Dendritic cell treated with granulocyte-macrophage colony-stimulating factor and Interleukin-4, amounts not matched to agents 40 ng/mL and 50 ng/mL, for 4 days (primary cell): ENCODE measurements around the gene RAVER2.
A peak's percentile ranks its signal among the peaks of the same experiment; 100 is the strongest.
"Not testable (repeated sequence)": the region's sequence is repeated elsewhere in the genome, so short reads cannot be mapped to it uniquely, and the experiment has no call there.

Experiments
- H3K27ac Mint-ChIP-seq: one replicate; pipeline ENCODE4 v1.8.0; 2022; ENCODE audit warnings: mild to moderate bottlenecking, mixed read lengths
- H3K27me3 Mint-ChIP-seq: one replicate; pipeline ENCODE4 v1.8.0; 2022; ENCODE audit warnings: mild to moderate bottlenecking, mixed read lengths
- H3K36me3 Mint-ChIP-seq: one replicate; pipeline ENCODE4 v1.8.0; 2022; ENCODE audit warnings: low read depth, mixed read lengths
- H3K4me1 Mint-ChIP-seq: one replicate; pipeline ENCODE4 v1.8.0; 2022; ENCODE audit warnings: low read depth, mixed read lengths
- H3K4me3 Mint-ChIP-seq: one replicate; pipeline ENCODE4 v1.8.0; 2022; ENCODE audit warnings: mild to moderate bottlenecking, moderate library complexity, mixed read lengths
- H3K9me3 Mint-ChIP-seq: one replicate; pipeline ENCODE4 v1.8.0; 2022; ENCODE audit warnings: mixed read lengths
- intact Hi-C: fragments of 100-400 bp; cut with micrococcal nuclease; formaldehyde crosslinking; loops from one replicate; pipeline ENCODE4 v1.15.0; 2022

RAVER2 gene

GRCh38 chr1:64810001-64810400 lies 65.1 kb downstream of the RAVER2 start:
- intact Hi-C loops, result no loop called here
- no peaks in the 10 kb centered on the region for H3K27me3 Mint-ChIP-seq
- no peak overlapping the region for H3K4me3 Mint-ChIP-seq
- no peaks in the 10 kb centered on the region for H3K4me1 Mint-ChIP-seq
- H3K9me3 Mint-ChIP-seq, result no peaks in the 10 kb centered on the region
- H3K36me3 Mint-ChIP-seq, result no peaks in the 10 kb centered on the region
- no peak overlapping the region for H3K27ac Mint-ChIP-seq

- no peaks in the 10 kb centered on the region for H3K9me3 Mint-ChIP-seq
- no peak overlapping the region for H3K4me3 Mint-ChIP-seq
- no peak overlapping the region for H3K27ac Mint-ChIP-seq
- intact Hi-C loops, result no loop called here
- H3K36me3 Mint-ChIP-seq, result no peaks in the 10 kb centered on the region
- no peaks in the 10 kb centered on the region for H3K27me3 Mint-ChIP-seq
- no peaks in the 10 kb centered on the region for H3K4me1 Mint-ChIP-seq
Observed at GRCh38 chr1:64811131-64811530, 66.3 kb downstream of the RAVER2 start.

DNA sequence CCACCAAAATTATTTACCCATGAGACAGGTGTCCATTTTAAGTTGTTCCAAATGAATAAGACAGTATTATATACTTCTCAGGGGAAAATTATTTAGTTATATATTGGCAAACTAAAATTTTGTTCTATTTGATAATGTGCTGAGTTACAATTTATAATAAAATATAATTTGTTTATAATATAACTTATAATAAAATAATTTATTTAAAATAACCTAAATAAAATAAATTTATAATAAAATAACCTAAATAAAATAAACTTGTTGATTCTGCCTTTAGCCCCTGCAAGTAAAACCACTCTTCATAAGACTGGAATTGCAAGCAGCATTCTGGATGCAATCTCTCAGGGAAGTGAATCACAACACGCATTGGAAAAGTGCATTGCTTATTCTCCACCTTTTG lies 69.6 kb downstream of the RAVER2 start:
- intact Hi-C loops, result no loop called here
- no peak overlapping the region for H3K27ac Mint-ChIP-seq
- no peaks in the 10 kb centered on the region for H3K27me3 Mint-ChIP-seq
- H3K4me3 Mint-ChIP-seq, result no peak overlapping the region
- H3K9me3 Mint-ChIP-seq, result peaks cover 6% of the 10 kb centered on the region
- no peaks in the 10 kb centered on the region for H3K4me1 Mint-ChIP-seq
- no peaks in the 10 kb centered on the region for H3K36me3 Mint-ChIP-seq

DNA sequence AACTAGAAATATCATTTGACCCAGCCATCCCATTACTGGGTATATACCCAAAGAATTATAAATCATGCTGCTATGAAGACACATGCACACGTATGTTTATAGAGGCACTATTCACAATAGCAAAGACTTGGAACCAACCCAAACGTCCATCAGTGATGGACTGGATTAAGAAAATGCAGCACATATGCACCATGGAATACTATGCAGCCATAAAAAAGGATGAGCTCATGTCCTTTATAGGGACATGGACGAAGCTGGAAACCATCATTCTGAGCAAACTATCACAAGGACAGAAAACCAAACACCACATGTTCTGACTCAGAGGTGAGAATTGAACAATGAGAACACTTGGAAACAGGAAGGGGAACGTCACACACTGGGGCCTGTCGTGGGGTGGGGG lies 72.5 kb downstream of the RAVER2 start:
- intact Hi-C loops, H3K4me3 Mint-ChIP-seq, H3K36me3 Mint-ChIP-seq, H3K9me3 Mint-ChIP-seq, H3K4me1 Mint-ChIP-seq, H3K27me3 Mint-ChIP-seq, H3K27ac Mint-ChIP-seq: not testable (repeated sequence)

DNA sequence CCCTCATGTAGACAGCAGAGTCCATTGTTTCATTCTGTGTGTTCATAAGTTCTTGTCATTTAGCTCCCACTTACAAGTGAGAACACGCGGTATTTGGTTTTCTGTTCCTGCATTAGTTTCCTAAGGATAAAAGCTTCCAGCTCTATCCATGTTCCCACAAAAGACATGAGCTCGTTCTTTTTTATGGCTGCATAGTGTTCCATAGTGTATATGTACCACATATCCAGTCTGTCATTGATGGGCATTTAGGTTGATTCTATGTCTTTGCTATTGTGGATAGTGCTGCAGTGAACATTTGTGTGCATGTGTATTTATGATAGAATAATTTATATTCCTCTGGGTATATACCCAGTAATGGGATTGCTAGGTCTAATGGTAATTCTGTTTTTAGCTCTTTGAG lies 75.7 kb downstream of the RAVER2 start:
- H3K36me3 Mint-ChIP-seq, result not testable (repeated sequence)

DNA sequence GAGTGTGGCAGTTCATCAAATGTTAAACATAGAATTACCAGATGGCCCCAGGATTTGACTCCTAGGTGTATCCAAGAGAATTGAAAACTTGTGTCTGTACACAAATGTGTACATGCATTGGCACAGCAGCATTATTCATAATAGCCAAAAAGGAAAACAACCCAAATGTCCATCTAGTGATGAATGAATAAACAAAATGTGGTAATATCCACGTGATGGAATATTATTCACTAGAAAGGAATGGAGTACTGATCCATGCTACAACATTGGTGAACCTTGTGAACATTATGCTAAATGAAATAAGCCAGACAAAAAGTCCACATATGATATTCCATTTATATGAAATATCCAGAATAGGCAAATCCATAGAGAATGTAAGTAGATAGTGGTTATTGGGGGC lies 77.7 kb downstream of the RAVER2 start:
- Mint-ChIP-seq H3K4me3 (no peak overlapping the region), H3K9me3 (peaks cover under 1% of the 10 kb centered on the region), H3K36me3 (no peaks in the 10 kb centered on the region), H3K27ac (no peak overlapping the region), H3K4me1 (peaks cover 7% of the 10 kb centered on the region), H3K27me3 (no peaks in the 10 kb centered on the region)
- intact Hi-C loops, result loop anchor here (5.0 to 10.0 kb wide), 2 partner anchors 135 to 308 kb away; no protein-coding TSS in a partner anchor

More for the DNA sequence above, 75.7 kb downstream of the RAVER2 start:
- H3K4me3 Mint-ChIP-seq, H3K27ac Mint-ChIP-seq, H3K27me3 Mint-ChIP-seq, H3K9me3 Mint-ChIP-seq, H3K4me1 Mint-ChIP-seq: not testable (repeated sequence)
- intact Hi-C loops, result loop anchor here (5.0 to 10.0 kb wide), 2 partner anchors 133 to 306 kb away; no protein-coding TSS in a partner anchor

GRCh38 chr1:64823691-64824476 lies 79.0 kb downstream of the RAVER2 start:
- intact Hi-C loops, result loop anchor here (1.0 to 10.0 kb wide), 3 partner anchors 80 to 309 kb away; no protein-coding TSS in a partner anchor
- H3K4me1 Mint-ChIP-seq, result peaks cover 11% of the 10 kb centered on the region
- H3K27me3 Mint-ChIP-seq, result no peaks in the 10 kb centered on the region
- peak overlapping the region; percentile 32 for H3K4me3 Mint-ChIP-seq
- H3K36me3 Mint-ChIP-seq, result no peaks in the 10 kb centered on the region
- H3K27ac Mint-ChIP-seq, result no peak overlapping the region
- no peaks in the 10 kb centered on the region for H3K9me3 Mint-ChIP-seq

GRCh38 chr1:64826991-64827390 lies 82.1 kb downstream of the RAVER2 start:
- Mint-ChIP-seq H3K4me1 (peaks cover 20% of the 10 kb centered on the region), H3K27me3 (no peaks in the 10 kb centered on the region), H3K9me3 (no peaks in the 10 kb centered on the region), H3K36me3 (no peaks in the 10 kb centered on the region), H3K4me3 (no peak overlapping the region), H3K27ac (no peak overlapping the region)
- intact Hi-C loops, result loop anchor here (10.0 kb wide), 1 partner anchor 312 kb away; no protein-coding TSS in a partner anchor

DNA sequence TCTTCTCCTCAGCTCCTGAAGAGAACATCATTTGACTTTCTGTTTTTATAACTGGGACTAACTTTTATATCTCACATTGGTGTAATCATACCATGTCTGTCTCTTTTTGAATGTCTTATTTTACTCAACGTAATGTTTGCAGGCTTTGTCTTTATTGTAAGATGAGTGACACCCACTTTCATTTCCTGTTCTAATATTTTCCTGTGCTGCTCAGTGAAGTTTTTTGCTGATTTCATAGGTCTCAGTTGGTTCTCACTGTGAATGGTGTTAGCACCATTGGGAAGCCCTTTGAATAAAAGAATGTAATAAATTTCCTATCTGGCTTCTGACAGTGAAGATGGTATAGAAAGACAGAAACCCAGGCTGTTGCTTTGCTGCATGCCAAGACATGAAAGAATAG lies 84.0 kb downstream of the RAVER2 start:
- H3K9me3 Mint-ChIP-seq, result no peaks in the 10 kb centered on the region
- no peaks in the 10 kb centered on the region for H3K27me3 Mint-ChIP-seq
- peaks cover 20% of the 10 kb centered on the region for H3K4me1 Mint-ChIP-seq
- H3K27ac Mint-ChIP-seq, result peak overlapping the region; percentile 12
- H3K4me3 Mint-ChIP-seq, result no peak overlapping the region
- peaks cover 16% of the 10 kb centered on the region for H3K36me3 Mint-ChIP-seq
- intact Hi-C loops, result loop anchor here (10.0 kb wide), 1 partner anchor 314 kb away; no protein-coding TSS in a partner anchor

DNA sequence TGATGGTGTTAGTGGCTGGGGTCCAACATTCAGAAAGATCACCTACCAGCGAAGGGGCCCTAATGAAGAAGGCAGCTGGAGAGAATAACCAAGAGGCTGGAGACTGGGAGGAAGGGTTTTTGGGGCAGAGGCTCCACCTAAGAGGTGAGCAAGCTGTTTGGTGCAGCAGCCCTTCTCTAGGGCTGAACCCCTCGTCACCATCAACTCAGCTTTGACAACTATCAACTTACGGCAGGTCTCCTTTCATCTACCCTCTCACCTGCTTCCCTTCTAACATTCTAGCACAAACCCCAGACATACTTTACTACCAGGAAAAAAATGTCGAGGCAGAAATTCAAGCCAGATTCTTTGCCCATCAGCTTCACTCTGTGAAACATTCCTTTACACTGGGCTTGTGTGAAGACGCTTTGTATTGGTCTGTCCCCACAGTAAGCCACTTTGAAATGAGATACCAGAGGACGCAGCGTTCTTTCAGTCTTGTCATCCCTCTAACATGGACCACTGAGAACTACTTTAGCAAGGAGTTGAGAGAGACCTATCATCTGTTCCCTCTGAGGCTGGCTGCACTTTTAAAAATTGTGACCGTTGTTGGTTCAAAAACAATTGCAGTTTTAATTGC lies 84.6 kb downstream of the RAVER2 start:
- H3K4me3 Mint-ChIP-seq, result no peak overlapping the region
- no peaks in the 10 kb centered on the region for H3K27me3 Mint-ChIP-seq
- peaks cover 23% of the 10 kb centered on the region for H3K36me3 Mint-ChIP-seq
- intact Hi-C loops, result loop anchor here (10.0 kb wide), 1 partner anchor 315 kb away; no protein-coding TSS in a partner anchor
- H3K27ac Mint-ChIP-seq, result peak overlapping the region; percentile 12
- peaks cover 14% of the 10 kb centered on the region for H3K4me1 Mint-ChIP-seq
- no peaks in the 10 kb centered on the region for H3K9me3 Mint-ChIP-seq

- H3K27me3 Mint-ChIP-seq, result no peaks in the 10 kb centered on the region
- peaks cover 13% of the 10 kb centered on the region for H3K4me1 Mint-ChIP-seq
- H3K9me3 Mint-ChIP-seq, result no peaks in the 10 kb centered on the region
- H3K27ac Mint-ChIP-seq, result no peak overlapping the region
- H3K36me3 Mint-ChIP-seq, result peaks cover 29% of the 10 kb centered on the region
- no peak overlapping the region for H3K4me3 Mint-ChIP-seq
- intact Hi-C loops, result no loop called here
Observed at GRCh38 chr1:64830030-64830651, 85.3 kb downstream of the RAVER2 start.

- no peak overlapping the region for H3K4me3 Mint-ChIP-seq
- peaks cover 9% of the 10 kb centered on the region for H3K4me1 Mint-ChIP-seq
- no peak overlapping the region for H3K27ac Mint-ChIP-seq
- peaks cover 75% of the 10 kb centered on the region for H3K36me3 Mint-ChIP-seq
- intact Hi-C loops, result no loop called here
- H3K9me3 Mint-ChIP-seq, result no peaks in the 10 kb centered on the region
- no peaks in the 10 kb centered on the region for H3K27me3 Mint-ChIP-seq
Observed at GRCh38 chr1:64834734-64835133, 89.9 kb downstream of the RAVER2 start.

GRCh38 chr1:64836802-64837201 lies 91.9 kb downstream of the RAVER2 start:
- peak overlapping the region; percentile 10 for H3K27ac Mint-ChIP-seq
- no peaks in the 10 kb centered on the region for H3K9me3 Mint-ChIP-seq
- peaks cover 20% of the 10 kb centered on the region for H3K4me1 Mint-ChIP-seq
- no peak overlapping the region for H3K4me3 Mint-ChIP-seq
- peaks cover 95% of the 10 kb centered on the region for H3K36me3 Mint-ChIP-seq
- no peaks in the 10 kb centered on the region for H3K27me3 Mint-ChIP-seq
- intact Hi-C loops, result no loop called here

GRCh38 chr1:64838486-64838885 lies 93.6 kb downstream of the RAVER2 start:
- Mint-ChIP-seq H3K27me3 (no peaks in the 10 kb centered on the region), H3K4me3 (no peak overlapping the region), H3K27ac (no peak overlapping the region), H3K4me1 (peaks cover 32% of the 10 kb centered on the region), H3K36me3 (peaks cover 89% of the 10 kb centered on the region), H3K9me3 (no peaks in the 10 kb centered on the region)
- intact Hi-C loops, result no loop called here
